GM12875 (cell line): Measurements from ENCODE around the gene TCF12.

Experiments
- H3K4me3 ChIP-seq: one replicate; pipeline ENCODE4 v1.5.1; 2011; ENCODE audit warnings: low read depth, low read length, control low read depth
- CTCF ChIP-seq: IDR thresholded peaks from 2 replicates; pipeline ENCODE4 v1.5.1; 2011; ENCODE audit warnings: low read depth, mild to moderate bottlenecking, control low read depth, inconsistent platforms, low read length, moderate library complexity, borderline replicate concordance; ENCODE audit not compliant: insufficient read depth

The TCF12 gene

GRCh38 chr15:56915888-56916287 lies 2.6 kb upstream of the TCF12 start:
- no peak overlapping the region for H3K4me3 ChIP-seq
- no peak for TF ChIP-seq CTCF

DNA sequence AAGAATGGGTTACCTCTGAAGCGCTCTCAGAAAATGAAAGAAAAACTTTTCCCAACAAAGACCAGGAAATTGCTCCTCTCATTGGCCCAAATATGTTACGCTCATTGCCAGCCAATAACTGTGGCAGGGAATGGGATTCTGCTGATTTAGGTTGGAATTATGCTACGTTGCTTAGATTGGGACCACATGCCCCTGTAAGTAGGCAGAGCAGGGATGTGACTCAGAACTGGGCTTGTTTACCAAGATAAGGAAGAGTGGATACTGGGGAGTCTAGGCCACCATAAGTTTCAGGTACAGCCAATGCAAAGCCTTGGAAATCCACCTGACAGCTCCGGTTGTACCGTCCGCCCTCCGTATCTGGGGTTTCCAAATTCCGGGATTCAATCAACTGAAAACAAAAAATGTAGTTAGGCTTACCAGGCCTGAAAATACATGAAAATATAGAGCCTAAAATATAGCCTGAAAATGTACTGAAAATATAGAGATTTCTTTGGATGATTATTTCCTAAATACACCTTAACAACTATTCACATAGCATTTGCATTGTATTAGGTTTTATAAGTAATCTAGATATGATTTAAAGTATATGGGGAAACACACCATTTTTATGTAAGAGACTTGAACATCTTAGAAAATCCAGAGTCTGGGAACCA lies 1.5 kb upstream of the TCF12 start:
- H3K4me3 ChIP-seq = no peak overlapping the region
- TF ChIP-seq CTCF = no peak

- no peak for TF ChIP-seq CTCF
- H3K4me3 ChIP-seq = peak overlapping the region; percentile 76
These were observed 795 bp upstream of the TCF12 start for GRCh38 chr15:56917652-56918045.

- no peak for TF ChIP-seq CTCF
These were observed 676 bp downstream of the TCF12 start for GRCh38 chr15:56919031-56919608.

GRCh38 chr15:56919609-56920366 lies 1.3 kb downstream of the TCF12 start:
- no peak for TF ChIP-seq CTCF
- H3K4me3 ChIP-seq = peak overlapping the region; percentile 76

More at GRCh38 chr15:56919031-56919608, 676 bp downstream of the TCF12 start:
- peak overlapping the region; percentile 76 for H3K4me3 ChIP-seq

DNA sequence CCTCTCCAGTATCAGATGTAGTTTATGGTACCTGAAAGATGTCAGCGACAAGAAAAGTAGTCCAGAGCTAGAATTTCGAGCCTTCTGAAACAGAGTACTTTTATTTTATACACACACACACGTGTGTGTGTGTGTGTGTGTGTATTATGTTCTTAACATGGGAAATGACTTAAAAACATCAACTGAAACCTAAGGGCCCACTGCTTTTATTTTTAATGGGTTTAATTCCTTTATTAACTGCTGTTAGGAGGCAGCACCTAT lies 1.9 kb downstream of the TCF12 start:
- TF ChIP-seq CTCF = no peak

DNA sequence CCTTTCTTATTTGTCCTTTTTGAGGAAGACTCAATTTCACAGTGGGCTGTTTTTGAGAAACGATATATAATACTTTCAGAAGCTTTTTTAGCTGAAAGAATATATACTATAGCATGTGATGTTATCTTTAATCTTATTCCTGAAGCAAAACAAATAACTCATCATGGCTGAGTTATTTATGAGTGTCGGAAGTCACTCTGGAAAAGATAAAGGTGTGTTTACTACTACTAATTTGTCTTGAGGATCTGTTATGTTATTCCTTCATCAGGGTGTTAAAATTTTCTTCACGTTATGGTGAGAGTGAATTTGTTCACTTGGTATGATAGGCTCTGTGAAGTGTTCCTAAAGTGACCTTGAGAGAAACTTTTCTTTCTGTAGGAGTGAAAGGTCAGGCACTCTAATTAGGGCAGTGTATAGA lies 4.7 kb downstream of the TCF12 start:
- TF ChIP-seq CTCF = no peak
- H3K4me3 ChIP-seq = no peak overlapping the region

More for the DNA sequence above, 1.9 kb downstream of the TCF12 start:
- H3K4me3 ChIP-seq = peak overlapping the region; percentile 76
